NT2/D1 (cell line): Measurements from ENCODE around the gene SPNS1.
"Not testable (repeated sequence)": the region's sequence is repeated elsewhere in the genome, so short reads cannot be mapped to it uniquely, and the experiment has no call there.

Experiments used
- DNase-seq: peaks from one replicate; pipeline ENCODE4 v3.0.0-alpha.2; 2011; ENCODE audit warnings: low read depth, low spot score
- H3K27me3 ChIP-seq: 2 replicates; pipeline ENCODE4 v1.6.0; 2011; ENCODE audit warnings: mild to moderate bottlenecking; ENCODE audit not compliant: insufficient read length, insufficient read depth
- H3K36me3 ChIP-seq: 2 replicates; pipeline ENCODE4 v1.6.1; 2011; ENCODE audit warnings: mild to moderate bottlenecking, low read length, mixed read lengths; ENCODE audit not compliant: insufficient read depth, insufficient read length
- H3K4me1 ChIP-seq: 2 replicates; pipeline ENCODE4 v1.5.1; 2011; ENCODE audit not compliant: insufficient read depth, insufficient read length
- H3K4me3 ChIP-seq: 2 replicates; pipeline ENCODE4 v1.5.1; 2011; ENCODE audit warnings: low read depth; ENCODE audit not compliant: insufficient read length
- H3K9ac ChIP-seq: 2 replicates; pipeline ENCODE4 v1.6.0; 2011; ENCODE audit warnings: low read depth; ENCODE audit not compliant: insufficient read length
- H3K9me3 ChIP-seq: 2 replicates; pipeline ENCODE4 v1.5.1; 2011; ENCODE audit warnings: mild to moderate bottlenecking, low read length; ENCODE audit not compliant: insufficient read depth
- SUZ12 ChIP-seq: IDR thresholded peaks from 2 replicates; pipeline ENCODE4 v1.6.1; 2011; ENCODE audit not compliant: insufficient read length, insufficient read depth; ENCODE audit errors: extremely low read depth
- YY1 ChIP-seq: IDR thresholded peaks from 2 replicates; pipeline ENCODE4 v1.6.1; 2011; ENCODE audit not compliant: insufficient read length, insufficient read depth
- ZNF274 ChIP-seq: IDR thresholded peaks from 2 replicates; pipeline ENCODE4 v1.6.1; 2011; ENCODE audit warnings: mild to moderate bottlenecking, low read depth, low read length

Gene SPNS1

DNA sequence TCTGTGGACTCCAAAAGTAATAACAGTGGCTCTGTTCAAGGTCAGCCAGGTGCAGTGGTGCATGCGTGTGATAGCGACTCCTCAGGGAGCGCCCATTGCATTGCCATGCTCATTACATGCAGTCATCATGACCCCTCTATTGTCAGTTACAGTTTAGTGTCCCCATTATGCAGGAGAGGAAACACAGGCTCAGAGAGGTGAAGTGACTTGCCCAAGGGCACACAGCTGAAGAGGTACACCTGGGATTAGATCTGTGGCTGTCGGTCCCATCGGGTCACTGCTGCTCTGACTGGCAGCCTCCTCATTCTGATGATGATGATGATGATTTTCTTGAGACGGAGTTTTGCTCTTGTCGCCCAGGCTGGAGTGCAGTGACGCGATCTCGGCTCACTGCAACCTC is 17.9 kb downstream of the SPNS1 start:
- Histone ChIP-seq H3K9me3 (no peaks in the 10 kb centered on the region), H3K4me1 (no peaks in the 10 kb centered on the region), H3K36me3 (peaks cover 26% of the 10 kb centered on the region), H3K27me3 (no peaks in the 10 kb centered on the region), H3K4me3 (no peak overlapping the region), H3K9ac (no peak overlapping the region)
- DNase-seq: no peak
- TF ChIP-seq ZNF274: no peak
- TF ChIP-seq YY1: no peak
- TF ChIP-seq SUZ12: no peak

DNA sequence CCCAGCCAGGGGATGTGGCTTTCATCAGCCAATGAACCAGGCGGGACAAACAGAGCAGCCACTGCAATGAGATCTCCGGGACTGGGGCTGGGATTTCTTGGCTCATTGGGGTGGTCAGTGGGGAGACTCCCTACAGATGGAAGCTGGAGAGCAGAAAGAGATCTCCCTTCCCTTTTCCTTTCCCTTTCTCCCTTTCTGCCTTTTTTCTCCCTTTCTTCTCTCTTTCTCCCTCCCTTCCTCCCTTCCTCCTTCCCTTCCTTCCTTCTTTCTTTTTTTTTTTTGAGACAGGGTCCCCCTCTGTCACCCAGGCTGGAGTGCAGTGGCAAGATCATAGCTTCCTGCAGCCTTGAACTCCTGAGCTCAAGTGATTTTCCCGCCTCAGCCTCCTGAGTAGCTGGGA is 24.3 kb downstream of the SPNS1 start:
- no peak for DNase-seq
- H3K4me3 ChIP-seq: no peak overlapping the region

DNA sequence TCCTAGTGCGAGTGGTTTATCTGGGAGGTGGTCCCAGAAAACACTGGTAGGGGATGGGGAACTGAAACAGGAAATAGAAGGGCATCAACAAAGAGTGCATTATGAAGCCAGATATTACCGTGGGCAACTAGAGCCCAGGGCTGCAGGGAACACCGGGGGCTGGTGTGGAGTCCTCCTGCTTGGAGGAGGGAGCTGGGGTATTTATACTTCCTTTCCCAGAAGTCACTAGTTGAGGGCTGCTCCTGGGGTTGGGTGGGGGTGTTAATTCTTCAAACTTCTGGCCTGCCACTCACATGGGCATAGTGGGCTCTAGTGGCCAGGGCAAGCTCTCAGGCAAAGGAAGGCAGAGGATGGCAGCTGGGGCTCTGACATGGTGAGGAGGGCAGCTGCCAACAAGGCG is 25.0 kb downstream of the SPNS1 start:
- no peaks in the 10 kb centered on the region for H3K27me3 ChIP-seq
- no peak overlapping the region for H3K9ac ChIP-seq
- no peaks in the 10 kb centered on the region for H3K9me3 ChIP-seq
- no peak for DNase-seq
- no peaks in the 10 kb centered on the region for H3K36me3 ChIP-seq
- no peak for TF ChIP-seq ZNF274
- H3K4me1 ChIP-seq: no peaks in the 10 kb centered on the region
- no peak overlapping the region for H3K4me3 ChIP-seq

More for the DNA sequence above, 24.3 kb downstream of the SPNS1 start:
- no peak for TF ChIP-seq ZNF274
- TF ChIP-seq YY1: no peak
- TF ChIP-seq SUZ12: no peak
- no peaks in the 10 kb centered on the region for H3K9me3 ChIP-seq
- H3K36me3 ChIP-seq: no peaks in the 10 kb centered on the region
- H3K4me1 ChIP-seq: no peaks in the 10 kb centered on the region
- H3K9ac ChIP-seq: no peak overlapping the region
- H3K27me3 ChIP-seq: no peaks in the 10 kb centered on the region

DNA sequence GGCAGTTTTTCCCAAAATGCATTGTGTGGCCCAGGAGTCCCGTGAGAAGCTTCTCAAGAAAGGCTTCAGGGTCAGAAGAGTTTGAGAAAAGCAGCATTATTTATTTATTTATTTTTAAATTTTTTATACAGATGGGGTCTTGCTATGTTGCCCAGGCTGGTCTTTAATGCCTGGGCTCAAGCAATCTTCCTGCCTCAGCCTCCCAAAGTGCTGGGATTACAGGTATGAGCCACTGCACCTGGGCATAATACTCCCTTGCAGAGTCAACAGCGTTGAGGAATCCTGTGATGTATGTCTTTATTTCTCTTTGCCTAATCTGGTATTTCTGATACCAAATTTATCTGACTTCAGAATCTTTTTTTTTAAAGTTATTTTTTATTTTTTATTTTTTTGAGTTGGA is 25.4 kb downstream of the SPNS1 start:
- Histone ChIP-seq H3K4me1 (no peaks in the 10 kb centered on the region), H3K4me3 (no peak overlapping the region), H3K9me3 (no peaks in the 10 kb centered on the region), H3K36me3 (no peaks in the 10 kb centered on the region), H3K27me3 (no peaks in the 10 kb centered on the region), H3K9ac (no peak overlapping the region)
- TF ChIP-seq YY1 (no peak), ZNF274 (no peak), SUZ12 (no peak)
- DNase-seq: no peak

DNA sequence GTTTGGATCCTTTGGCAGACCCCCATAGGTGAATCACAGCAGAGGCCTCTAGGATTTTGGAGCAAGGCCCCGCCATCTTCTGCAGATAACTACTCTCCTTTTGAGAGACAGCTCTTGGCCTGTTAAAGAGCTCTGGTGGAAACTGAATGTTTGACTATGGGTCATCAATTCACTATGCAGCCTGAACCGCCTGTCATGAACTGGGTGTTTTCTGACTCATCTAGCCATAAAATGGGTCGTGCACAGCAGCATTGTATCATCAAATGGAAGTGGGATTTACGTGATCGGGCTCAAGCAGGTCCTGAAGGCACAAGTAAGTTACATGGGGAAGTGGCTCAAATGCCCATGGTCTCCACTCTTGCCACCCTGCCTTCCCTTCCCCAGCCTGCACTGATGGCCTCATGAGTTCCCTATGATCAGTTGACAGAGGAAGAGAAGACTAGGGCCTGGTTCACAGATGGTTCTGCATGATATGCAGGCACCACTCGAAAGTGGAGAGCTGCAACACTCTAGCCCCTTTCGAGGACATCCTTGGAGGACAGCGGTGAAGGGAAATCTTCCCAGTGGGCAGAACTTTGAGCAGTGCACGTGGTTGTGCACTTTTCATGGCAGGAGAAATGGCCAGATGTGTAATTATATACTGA is 30.0 kb downstream of the SPNS1 start:
- H3K4me1 ChIP-seq, H3K9ac ChIP-seq, H3K9me3 ChIP-seq, H3K4me3 ChIP-seq, H3K27me3 ChIP-seq, H3K36me3 ChIP-seq, DNase-seq: not testable (repeated sequence)

DNA sequence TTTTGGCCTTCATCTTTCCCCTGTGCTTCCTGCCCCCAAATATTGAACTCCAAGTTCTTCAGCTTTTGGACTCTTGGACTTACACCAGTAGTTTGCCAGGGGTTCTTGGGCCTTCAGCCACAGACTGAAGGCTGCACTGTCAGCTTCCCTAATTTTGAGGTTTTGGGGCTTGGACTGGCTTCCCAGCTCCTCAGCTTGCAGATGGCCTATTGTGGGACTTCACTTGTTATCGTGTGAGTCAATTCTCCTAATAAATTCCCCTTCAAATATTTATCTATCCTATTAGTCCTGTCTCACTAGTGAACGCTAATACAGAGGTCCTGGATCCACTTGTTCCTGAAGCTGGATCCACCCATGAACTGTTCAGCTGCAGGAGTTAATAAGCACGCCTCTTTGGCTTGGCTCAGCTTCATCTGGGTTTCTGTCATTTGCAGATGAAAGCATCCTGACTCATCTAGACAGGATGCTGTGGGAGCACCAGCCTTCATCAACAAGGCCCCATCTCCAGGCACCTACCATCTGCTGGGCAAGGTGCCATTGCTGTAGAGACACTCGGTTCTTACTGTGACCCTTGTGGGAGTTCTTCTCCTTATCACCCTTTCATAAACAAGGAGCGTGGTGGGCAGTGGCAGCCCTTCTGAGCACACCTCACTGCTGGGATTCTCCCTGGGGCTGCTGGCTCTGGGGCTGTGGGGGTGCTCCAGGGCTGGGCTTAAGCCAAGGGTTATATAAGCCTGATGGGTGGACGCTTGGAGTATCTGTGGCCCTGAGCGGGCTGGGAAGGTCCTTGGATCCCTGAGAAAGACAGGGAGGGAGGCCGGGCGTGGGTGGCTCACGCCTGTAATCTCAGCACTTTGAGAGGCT is 33.4 kb downstream of the SPNS1 start:
- Histone ChIP-seq H3K9me3 (no peaks in the 10 kb centered on the region), H3K4me1 (peaks cover 6% of the 10 kb centered on the region), H3K9ac (no peak overlapping the region), H3K4me3 (no peak overlapping the region), H3K27me3 (no peaks in the 10 kb centered on the region), H3K36me3 (no peaks in the 10 kb centered on the region)
- no peak for DNase-seq
- TF ChIP-seq YY1 (no peak), SUZ12 (no peak), ZNF274 (no peak)

DNA sequence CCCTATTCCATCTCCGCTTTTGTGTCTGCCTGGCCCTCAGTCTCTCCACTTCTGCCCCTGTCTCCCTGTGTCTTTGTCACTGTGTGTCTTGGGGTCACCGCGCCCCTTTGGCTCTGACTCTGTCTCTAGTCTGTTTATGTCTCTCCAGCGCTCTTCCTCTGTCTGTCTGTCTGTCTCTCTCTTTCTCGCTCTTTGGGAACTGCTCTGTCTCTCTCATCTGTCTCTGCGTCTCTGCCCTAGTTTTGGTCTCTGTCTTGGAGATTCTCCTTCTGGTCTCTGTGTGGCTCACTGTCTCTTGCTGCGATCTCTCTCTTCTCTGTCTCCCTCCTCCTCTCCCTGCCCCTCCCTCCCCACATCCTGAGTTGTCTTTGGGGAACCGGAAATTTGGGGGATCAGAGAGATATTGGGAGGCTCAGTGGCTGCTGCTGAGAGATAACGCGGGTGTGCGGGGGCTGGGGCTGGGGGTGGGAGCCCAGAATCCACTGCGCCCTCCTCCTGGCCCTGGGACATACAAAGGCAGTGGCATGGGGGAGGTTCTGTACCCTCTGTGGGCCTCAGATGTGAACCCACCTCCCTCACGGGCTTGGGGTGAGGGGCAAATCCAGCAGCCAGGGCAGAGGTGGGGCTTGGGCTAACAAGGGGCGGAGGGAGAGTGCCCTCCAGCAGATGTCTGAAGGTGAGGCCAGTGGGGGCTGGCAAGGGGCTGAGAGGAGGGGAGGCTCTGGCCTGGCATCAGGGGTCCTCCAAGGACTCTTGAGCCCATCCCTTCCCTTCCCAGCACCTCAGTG is 34.7 kb downstream of the SPNS1 start:
- Histone ChIP-seq H3K9ac (no peak overlapping the region), H3K36me3 (no peaks in the 10 kb centered on the region), H3K4me3 (no peak overlapping the region), H3K4me1 (peaks cover 6% of the 10 kb centered on the region), H3K9me3 (no peaks in the 10 kb centered on the region), H3K27me3 (no peaks in the 10 kb centered on the region)
- no peak for DNase-seq
- no peak for TF ChIP-seq SUZ12
- TF ChIP-seq ZNF274: no peak
- no peak for TF ChIP-seq YY1

DNA sequence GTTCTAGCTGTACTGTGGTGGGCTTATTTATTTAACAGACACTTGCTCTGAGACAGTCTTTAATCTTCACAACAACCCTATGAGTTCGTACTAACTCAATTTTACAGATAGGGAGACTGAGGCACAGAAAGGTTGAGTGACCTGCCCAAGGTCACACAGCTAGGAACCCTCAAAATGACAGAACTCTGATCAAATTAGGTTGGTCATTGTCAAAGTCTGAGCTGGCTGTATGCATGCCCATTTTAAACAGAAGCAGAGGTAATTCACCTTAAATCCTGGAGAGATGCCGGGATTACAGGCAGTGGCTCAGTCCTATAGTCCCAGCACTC is 35.2 kb downstream of the SPNS1 start:
- Histone ChIP-seq H3K4me3 (no peak overlapping the region), H3K9ac (no peak overlapping the region), H3K36me3 (no peaks in the 10 kb centered on the region), H3K4me1 (peaks cover 6% of the 10 kb centered on the region), H3K9me3 (no peaks in the 10 kb centered on the region), H3K27me3 (no peaks in the 10 kb centered on the region)
- TF ChIP-seq YY1 (no peak), ZNF274 (no peak), SUZ12 (no peak)
- no peak for DNase-seq
